HUES64 (cell line): ENCODE results near the gene DPP9.

ENCODE experiments used
- H3K27ac ChIP-seq: 2 replicates; pipeline ENCODE4 v1.7.0; 2013; ENCODE audit warnings: low read depth, low read length, inconsistent platforms
- H3K27me3 ChIP-seq: 2 replicates; pipeline ENCODE4 v1.6.1; 2013; ENCODE audit warnings: mild to moderate bottlenecking, low read length; ENCODE audit not compliant: insufficient read depth
- H3K36me3 ChIP-seq: 2 replicates; pipeline ENCODE4 v1.6.1; 2013; ENCODE audit warnings: mild to moderate bottlenecking, low read length; ENCODE audit not compliant: insufficient read depth
- H3K4me1 ChIP-seq: 2 replicates; pipeline ENCODE4 v1.6.1; 2013; ENCODE audit warnings: mild to moderate bottlenecking, low read length, moderate library complexity; ENCODE audit not compliant: insufficient read depth
- H3K4me3 ChIP-seq: 2 replicates; pipeline ENCODE4 v1.5.1; 2013; ENCODE audit warnings: mild to moderate bottlenecking, low read length, moderate library complexity
- H3K9ac ChIP-seq: 2 replicates; pipeline ENCODE4 v1.6.1; 2013; ENCODE audit warnings: mild to moderate bottlenecking, low read depth, low read length
- H3K9me3 ChIP-seq: 2 replicates; pipeline ENCODE4 v1.6.1; 2013; ENCODE audit warnings: low read depth, low read length; ENCODE audit not compliant: insufficient read depth
- WGBS: fragments of 150-250, 120-280 bp; methylation state at CpG from one replicate; pipeline ENCODE4 v1.1.7; 2013; ENCODE audit warnings: missing lambda C conversion rate; 5-methylcytosine and 5-hydroxymethylcytosine counted together

Gene DPP9

DNA sequence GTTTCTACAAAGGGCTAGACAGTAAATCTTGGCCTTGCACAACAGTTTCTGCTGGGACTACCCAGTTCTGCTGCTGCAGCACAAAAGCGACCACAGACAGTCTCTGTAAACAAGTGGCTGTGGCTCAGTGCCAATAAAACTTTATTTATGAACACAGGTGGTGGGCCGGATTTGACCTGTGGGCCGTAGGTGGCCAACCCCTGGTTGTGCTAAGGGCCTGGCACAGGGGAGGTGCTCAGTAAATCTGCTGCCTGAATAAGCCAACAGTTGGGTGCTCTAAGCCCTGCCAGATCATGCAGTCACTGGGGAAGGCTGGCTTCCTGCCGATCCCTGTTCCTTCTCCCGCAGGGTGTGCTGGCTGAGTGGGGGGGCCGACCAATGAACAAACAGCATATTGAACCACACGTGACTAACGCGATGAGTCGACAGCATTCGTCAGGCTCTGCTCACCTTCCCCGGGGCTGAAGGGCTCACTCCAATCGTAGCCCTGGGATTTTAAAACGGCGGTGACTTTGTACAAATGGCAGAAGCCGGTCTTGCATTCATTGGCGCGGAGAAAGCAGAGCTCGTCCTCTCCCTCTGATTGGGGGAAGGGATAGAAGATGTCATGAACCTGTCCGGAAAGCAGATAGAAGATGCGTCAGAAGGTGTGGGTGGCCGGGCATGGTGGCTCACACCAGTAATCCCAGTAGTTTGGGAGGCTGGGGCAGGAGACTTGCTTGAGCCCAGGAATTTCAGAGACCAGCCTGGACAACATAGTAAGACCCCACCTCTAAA lies 29.2 kb downstream of the DPP9 start:
- Histone ChIP-seq H3K27ac (no peak overlapping the region), H3K36me3 (peaks cover 72% of the 10 kb centered on the region), H3K9me3 (no peaks in the 10 kb centered on the region), H3K27me3 (no peaks in the 10 kb centered on the region), H3K4me3 (no peak overlapping the region), H3K9ac (no peak overlapping the region), H3K4me1 (no peaks in the 10 kb centered on the region)
- WGBS = 95% methylated on average over 22 of the region's 22 CpGs

GRCh38 chr19:4693471-4694121 lies 30.0 kb downstream of the DPP9 start:
- Histone ChIP-seq H3K9ac (no peak overlapping the region), H3K9me3 (no peaks in the 10 kb centered on the region), H3K27ac (no peak overlapping the region), H3K27me3 (no peaks in the 10 kb centered on the region), H3K4me3 (no peak overlapping the region), H3K4me1 (no peaks in the 10 kb centered on the region), H3K36me3 (peaks cover 74% of the 10 kb centered on the region)
- 94% methylated on average over 15 of the region's 15 CpGs for WGBS

- 95% methylated on average over 7 of the region's 7 CpGs for WGBS
- Histone ChIP-seq H3K4me3 (no peak overlapping the region), H3K4me1 (no peaks in the 10 kb centered on the region), H3K36me3 (peaks cover 74% of the 10 kb centered on the region), H3K9me3 (no peaks in the 10 kb centered on the region), H3K27me3 (no peaks in the 10 kb centered on the region), H3K27ac (no peak overlapping the region), H3K9ac (no peak overlapping the region)
Observed at GRCh38 chr19:4693078-4693350, 30.6 kb downstream of the DPP9 start.

DNA sequence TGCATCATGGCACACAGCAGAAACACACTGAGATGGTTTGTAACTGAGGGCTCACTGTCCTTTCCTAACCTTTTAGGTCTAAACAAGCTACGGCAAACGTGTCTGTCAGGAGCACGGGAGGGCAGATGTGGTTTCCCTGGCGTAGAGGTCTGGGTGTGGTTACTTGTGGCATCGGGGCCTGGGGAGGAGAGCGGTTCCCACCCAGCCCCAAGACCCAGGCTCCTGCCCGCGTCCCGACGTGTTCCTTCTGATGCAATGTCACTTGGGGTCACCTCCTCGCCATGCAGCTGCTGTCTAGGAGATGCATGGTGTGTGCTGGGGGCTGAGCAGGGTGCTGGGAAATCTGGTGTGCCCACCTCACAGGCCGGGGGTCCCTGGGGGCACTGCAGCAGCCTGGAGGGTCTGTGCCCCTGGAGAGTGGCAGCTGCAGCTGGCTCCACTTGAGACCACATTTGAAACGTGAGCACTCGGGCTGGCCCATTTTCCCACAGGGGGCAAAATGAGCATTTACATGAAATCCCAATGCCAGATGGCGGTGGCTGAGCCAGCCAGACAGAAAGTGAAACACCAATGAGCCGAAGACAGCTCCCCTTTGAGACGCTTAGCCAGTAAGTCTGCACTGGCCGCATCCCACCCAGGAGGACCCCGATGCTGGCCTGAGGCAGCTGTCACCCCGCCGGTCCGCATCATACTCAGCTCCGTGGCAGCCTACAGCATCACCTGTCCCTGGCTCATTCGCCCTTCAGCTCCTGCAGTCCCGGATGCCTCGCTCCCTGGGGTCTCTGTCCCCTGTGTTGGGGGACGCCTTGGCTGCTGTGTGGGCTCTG lies 31.2 kb downstream of the DPP9 start:
- Histone ChIP-seq H3K9ac (no peak overlapping the region), H3K36me3 (peaks cover 71% of the 10 kb centered on the region), H3K27ac (no peak overlapping the region)

DNA sequence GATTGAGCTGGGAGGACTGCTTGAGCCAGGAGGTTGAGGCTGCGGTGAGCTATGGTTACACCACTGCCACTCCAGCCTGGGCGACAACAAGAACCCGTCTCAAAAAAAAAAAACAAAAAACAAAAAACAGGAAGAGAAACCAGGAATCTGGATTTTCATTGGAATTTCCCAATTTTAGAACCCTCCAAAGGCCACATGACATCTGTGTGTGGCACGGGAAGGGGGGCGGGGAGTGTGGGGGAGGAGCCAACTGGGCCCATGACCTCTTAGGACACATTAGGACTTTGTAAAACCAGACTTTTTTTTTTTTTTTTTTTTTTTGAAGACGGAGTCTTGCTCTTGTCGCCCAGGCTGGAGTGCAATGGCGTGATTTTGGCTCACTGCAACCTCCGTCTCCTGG lies 32.3 kb downstream of the DPP9 start:
- Histone ChIP-seq H3K9me3 (no peaks in the 10 kb centered on the region), H3K4me3 (no peak overlapping the region), H3K36me3 (peaks cover 70% of the 10 kb centered on the region), H3K9ac (no peak overlapping the region), H3K27ac (no peak overlapping the region), H3K4me1 (no peaks in the 10 kb centered on the region), H3K27me3 (no peaks in the 10 kb centered on the region)
- 99% methylated on average over 9 of the region's 9 CpGs for WGBS

More for the DNA sequence above, 31.2 kb downstream of the DPP9 start:
- Histone ChIP-seq H3K9me3 (no peaks in the 10 kb centered on the region), H3K4me1 (no peaks in the 10 kb centered on the region), H3K4me3 (no peak overlapping the region), H3K27me3 (no peaks in the 10 kb centered on the region)
- WGBS = 95% methylated on average over 27 of the region's 27 CpGs

GRCh38 chr19:4690361-4690760 lies 33.3 kb downstream of the DPP9 start:
- Histone ChIP-seq H3K9me3 (no peaks in the 10 kb centered on the region), H3K36me3 (peaks cover 67% of the 10 kb centered on the region), H3K27me3 (no peaks in the 10 kb centered on the region), H3K4me3 (no peak overlapping the region), H3K27ac (no peak overlapping the region), H3K9ac (no peak overlapping the region), H3K4me1 (no peaks in the 10 kb centered on the region)
- 90% methylated on average over 13 of the region's 13 CpGs for WGBS

GRCh38 chr19:4689403-4689802 lies 34.2 kb downstream of the DPP9 start:
- no peaks in the 10 kb centered on the region for H3K9me3 ChIP-seq
- no peak overlapping the region for H3K27ac ChIP-seq
- no peaks in the 10 kb centered on the region for H3K4me1 ChIP-seq
- 97% methylated on average over 19 of the region's 19 CpGs for WGBS
- no peak overlapping the region for H3K4me3 ChIP-seq
- no peaks in the 10 kb centered on the region for H3K27me3 ChIP-seq
- H3K36me3 ChIP-seq = peaks cover 65% of the 10 kb centered on the region
- no peak overlapping the region for H3K9ac ChIP-seq

DNA sequence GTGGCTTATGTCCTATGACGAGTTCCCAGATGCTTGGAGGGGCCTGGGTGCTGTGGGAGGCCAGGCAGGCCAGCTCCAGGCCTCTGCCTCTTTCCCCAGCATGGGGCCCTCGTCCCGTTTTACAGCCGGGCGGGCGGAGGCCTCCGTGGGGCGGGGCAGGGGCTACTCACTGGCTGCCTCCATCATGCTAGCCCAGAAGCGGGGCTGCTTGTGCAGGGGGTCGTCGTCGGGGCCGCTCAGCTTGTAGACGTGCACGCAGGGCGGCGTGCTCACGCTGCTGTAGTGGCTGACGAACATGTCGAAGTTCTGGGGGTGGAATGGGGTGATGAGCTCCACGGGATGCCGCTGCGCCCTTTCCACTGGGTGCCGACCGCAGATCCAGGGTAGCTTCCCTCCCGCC lies 35.1 kb downstream of the DPP9 start:
- WGBS = 95% methylated on average over 25 of the region's 26 CpGs
- peaks cover 60% of the 10 kb centered on the region for H3K36me3 ChIP-seq

DNA sequence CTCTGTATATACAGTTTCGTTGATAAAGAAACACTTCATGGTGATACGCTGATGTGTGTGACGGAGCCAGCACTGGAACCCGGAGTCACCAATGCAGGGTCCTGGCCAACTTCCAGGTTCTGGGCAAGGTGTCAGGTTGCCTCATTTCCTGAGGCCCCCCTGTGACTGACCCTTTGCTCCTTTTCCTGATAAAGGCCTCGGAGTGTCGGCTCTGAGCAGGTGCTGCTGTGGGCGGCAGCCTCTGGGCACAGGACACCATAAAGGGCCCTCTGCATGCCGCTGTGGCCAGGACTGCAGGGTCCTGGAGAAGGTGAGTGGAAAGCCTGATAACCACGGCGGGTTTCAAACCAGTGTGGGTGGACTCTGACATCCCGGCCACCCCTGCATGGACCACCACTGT lies 36.2 kb downstream of the DPP9 start:
- Histone ChIP-seq H3K9me3 (no peaks in the 10 kb centered on the region), H3K36me3 (peaks cover 66% of the 10 kb centered on the region), H3K4me1 (no peaks in the 10 kb centered on the region), H3K27ac (no peak overlapping the region), H3K4me3 (no peak overlapping the region), H3K27me3 (no peaks in the 10 kb centered on the region), H3K9ac (no peak overlapping the region)
- 95% methylated on average over 11 of the region's 11 CpGs for WGBS

More for the DNA sequence above, 35.1 kb downstream of the DPP9 start:
- Histone ChIP-seq H3K4me1 (no peaks in the 10 kb centered on the region), H3K9me3 (no peaks in the 10 kb centered on the region), H3K4me3 (no peak overlapping the region), H3K9ac (no peak overlapping the region), H3K27ac (no peak overlapping the region), H3K27me3 (no peaks in the 10 kb centered on the region)

DNA sequence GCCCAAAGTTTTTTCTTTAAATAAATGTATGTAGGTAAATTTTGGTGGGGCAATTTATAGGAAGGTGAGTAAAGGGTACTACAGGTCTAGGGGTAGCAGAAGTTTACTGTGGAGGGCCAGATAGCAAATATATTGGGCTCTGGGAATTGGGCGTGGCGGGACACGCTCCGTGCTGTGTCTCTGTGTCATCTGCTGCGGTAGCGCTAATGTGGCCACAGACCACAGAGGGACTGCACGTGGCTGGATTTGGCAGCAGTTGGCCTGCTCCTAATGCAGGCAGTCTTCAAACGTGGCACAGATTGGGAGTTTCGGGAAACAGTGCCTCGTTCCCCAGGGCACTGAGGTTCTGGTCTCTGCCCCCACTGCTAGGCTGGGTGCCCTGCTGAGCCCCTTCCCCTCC lies 36.9 kb downstream of the DPP9 start:
- 95% methylated on average over 10 of the region's 10 CpGs for WGBS
- no peaks in the 10 kb centered on the region for H3K27me3 ChIP-seq
- no peak overlapping the region for H3K27ac ChIP-seq
- no peak overlapping the region for H3K9ac ChIP-seq
- no peaks in the 10 kb centered on the region for H3K9me3 ChIP-seq
- H3K4me1 ChIP-seq = no peaks in the 10 kb centered on the region
- peaks cover 68% of the 10 kb centered on the region for H3K36me3 ChIP-seq
- no peak overlapping the region for H3K4me3 ChIP-seq

GRCh38 chr19:4684312-4685095 lies 39.1 kb downstream of the DPP9 start:
- H3K27ac ChIP-seq = no peak overlapping the region
- H3K27me3 ChIP-seq = no peaks in the 10 kb centered on the region
- 95% methylated on average over 28 of the region's 28 CpGs for WGBS
- no peaks in the 10 kb centered on the region for H3K9me3 ChIP-seq
- no peak overlapping the region for H3K4me3 ChIP-seq
- no peak overlapping the region for H3K9ac ChIP-seq
- peaks cover 53% of the 10 kb centered on the region for H3K36me3 ChIP-seq
- no peaks in the 10 kb centered on the region for H3K4me1 ChIP-seq
